HG03442 (cell line): ENCODE data around the gene PARD3.

ENCODE experiments used
- ATAC-seq: cut with Tn5 transposase; IDR thresholded peaks from one replicate; pipeline ENCODE4 v1.9.1; 2021; ENCODE audit warnings: mild to moderate bottlenecking, moderate library complexity; ENCODE audit not compliant: unreplicated experiment

PARD3 gene

DNA sequence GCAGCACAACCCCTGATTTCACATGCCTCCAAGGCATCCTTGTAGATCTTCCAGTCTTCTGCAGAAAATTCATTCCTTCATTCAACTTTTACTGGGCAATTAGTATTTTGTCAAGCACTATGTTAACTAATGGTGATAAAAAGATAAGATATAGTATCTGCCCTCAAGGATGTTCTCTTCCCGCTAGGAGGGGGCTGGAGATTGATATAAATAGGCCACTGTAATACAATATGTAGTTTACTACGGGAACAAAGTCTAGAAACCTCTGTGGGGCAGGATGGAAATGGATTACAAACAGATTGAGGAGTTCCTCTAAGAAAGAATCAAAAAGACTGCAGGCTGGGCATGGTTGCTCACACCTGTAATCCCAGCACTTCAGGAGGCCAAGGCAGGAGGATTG lies 10.3 kb upstream of the PARD3 start:
- ATAC-seq, result no peak

DNA sequence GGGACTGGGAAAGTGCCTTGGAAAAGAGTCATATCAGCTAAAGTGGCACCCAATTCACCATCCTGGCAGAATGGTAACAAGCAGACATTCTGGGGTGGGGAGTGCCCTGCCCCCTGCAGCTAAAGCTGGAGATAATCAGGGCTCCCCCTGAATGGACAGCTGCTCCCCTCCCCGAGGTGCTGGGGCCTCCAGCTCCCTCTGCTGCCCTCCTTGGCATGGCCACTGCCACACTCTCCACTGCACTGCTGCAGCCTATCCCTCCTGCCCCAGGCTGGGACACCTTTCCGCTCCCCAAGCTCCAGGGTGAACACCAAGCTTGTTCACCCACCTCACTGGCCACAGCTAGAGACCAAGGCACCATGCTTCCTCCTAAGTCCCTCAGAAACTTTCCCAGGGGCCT lies 9.8 kb upstream of the PARD3 start:
- ATAC-seq, result no peak

DNA sequence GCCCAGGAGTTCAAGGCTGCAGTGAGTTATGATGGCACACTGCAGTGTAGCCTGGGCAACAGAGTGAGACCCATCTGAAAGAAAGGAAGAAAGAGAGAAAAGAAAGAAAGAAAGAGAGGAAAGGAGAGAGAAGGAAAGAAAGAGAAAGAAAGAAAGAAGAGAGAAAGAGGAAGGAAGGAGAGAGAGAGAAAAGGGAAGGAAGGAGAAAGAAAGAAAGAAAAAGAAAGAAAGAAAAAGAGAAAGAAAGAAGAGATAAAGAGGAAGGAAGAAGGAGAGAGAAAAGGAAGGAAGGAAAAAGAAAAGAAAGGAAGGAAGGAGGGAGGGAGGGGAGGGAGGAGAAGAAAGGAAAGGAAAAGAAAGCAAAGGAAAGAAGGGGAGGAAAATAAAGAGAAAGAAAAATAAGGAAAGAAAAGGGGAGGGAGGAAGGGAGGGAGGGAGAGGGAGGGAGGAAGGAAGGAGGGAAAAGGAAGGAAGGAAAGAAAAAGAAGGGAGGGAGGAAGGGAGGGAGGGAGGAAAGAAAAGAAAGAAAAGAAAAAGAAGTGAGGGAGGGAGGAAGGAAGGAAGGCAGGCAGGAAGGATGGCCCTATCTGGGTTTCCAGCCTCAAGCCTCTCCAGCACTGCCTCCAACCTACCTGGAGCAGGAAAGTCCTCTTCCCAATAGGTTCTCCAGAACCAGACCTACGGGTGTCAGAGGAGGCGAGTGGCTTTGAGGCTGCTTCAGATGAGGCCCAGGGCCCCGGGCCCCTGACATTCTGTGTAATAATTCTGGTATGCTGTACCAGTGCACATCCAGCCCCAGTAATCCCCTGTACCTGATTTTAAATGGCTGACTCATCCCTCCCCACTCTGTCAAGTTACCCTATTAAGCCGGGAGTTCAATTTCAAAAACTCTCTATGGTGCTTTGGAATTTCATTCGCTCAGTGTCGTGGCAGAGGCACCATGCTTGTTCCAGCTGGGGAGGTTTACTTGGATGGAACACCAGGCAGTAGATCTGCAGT lies 6.8 kb upstream of the PARD3 start:
- no peak for ATAC-seq

DNA sequence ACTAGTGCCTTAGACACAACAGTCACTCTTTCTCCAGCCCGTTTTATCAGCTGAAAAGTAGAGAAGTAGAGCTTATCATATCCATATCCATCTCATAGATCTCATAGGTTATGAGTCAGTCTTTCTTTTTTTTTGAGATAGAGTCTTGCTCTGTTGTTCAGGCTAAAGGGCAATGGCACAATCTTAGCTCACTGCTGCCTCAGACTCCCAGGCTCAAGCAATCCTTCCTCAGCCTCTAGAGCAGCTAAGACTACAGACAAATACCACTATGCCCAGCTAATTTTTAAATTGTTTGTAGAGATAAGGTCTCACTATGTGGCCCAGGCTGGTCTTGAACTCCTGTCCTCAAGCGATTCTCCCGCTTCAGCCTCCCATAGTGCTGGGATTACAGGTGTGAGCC lies 2.5 kb upstream of the PARD3 start:
- no peak for ATAC-seq

DNA sequence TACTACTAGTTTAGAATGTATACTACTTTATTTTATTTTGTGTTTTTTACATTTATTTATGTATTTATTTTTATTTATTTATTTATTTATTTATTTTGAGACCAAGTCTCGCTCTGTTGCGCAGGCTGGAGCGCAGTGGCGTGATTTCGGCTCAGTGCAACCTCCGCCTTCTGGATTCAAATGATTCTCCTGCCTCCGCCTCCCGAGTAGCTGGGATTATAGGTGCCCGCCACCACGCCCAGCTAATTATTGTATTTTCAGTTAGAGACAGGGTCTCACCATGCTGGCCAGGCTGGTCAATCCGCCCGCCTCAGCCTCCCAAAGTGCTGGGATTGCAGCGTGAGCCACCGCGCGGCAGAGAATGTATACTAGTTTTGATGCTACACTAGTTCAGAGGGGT lies 2.0 kb upstream of the PARD3 start:
- no peak for ATAC-seq

DNA sequence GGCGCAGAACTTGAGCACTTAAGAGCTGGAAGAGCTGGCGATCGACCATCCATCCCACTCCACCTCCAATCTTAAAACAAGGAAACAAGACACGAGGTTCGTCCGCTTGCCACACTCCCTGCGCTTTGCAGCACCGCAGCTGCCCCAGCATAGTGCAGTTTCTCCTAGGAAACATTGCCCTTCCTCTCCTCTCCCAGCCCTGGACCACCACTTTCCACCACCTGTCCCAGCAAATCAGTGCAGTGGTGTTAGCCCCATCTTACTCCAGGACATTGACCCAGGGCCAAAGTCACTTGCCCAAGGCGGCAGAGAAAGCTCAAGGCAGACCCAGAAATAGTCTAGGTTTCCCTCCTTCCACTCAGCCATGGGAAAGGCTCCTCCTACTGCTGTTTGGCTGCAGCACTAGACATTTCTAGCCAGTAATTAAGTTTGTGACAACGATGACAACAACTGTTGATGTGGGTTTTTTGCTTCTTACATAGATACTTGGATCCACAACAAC lies 1.5 kb upstream of the PARD3 start:
- no peak for ATAC-seq

DNA sequence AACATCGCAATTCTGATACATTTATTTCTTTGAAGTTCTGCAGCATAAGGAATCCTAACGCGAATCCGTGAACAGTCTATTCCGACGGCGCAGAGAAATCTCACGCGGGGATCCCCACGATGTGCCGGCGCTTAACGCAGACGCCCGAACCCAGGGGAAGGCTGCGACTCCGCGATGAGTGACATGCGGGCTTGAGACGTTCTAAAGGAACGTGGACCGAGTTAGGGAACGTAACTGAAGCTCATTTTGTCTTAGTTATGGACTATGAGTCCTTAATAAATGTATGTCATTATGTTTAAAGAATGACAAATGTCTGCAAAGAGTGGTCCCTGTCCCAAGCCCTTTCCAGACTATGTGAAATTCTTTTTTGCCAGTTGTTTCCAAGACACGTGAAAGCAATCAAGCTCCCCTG lies 995 bp upstream of the PARD3 start:
- ATAC-seq, result no peak

DNA sequence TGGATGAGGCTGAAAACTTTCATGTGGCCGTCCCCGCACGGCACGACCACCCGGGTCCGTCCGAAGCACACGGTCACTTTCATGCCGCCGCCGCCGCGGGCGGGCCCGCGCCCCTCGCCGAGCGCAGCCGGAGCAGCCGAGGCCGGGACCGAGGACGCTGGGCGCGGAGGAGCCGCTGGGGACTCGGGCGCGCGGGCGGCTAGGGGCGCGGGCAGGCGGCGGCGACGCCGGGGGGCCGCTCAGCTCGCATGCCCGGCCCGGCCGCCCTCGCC lies 247 bp downstream of the PARD3 start:
- ATAC-seq, result peak; percentile 18

DNA sequence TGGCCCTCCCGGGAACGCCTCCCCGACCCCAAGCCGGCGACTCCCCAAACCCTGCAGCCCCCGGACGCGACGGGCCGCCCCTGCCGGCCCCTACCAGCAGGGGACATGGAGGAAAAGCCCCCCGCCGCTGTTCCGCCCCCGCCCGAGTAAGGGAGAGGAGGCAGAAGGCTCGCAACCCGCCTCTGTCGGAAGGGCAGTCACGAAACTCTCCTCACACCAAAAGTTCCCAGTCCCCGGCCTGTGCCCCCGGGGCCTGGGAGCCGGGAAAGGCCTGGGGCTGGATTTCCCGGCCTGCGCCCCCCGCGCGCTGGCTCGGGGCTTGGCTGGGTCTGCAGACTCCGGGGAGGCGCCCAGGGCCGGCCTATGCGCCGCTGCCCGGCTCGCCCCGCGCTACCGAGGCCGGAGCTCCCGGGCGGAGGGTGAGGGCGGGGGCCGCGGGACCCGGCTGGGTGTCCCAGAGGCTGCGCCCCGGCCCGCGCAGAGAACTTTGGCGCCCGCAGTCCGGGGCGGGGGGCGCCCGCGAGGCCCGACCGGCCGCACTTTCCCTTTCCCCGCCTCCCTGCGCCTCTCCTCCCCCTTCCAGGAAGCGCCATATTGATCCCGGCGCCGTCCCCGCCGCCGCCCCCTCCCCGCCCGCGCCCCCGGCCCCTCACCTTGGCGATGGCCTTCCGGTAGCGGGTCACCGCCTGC lies 728 bp downstream of the PARD3 start:
- peak; percentile 32 for ATAC-seq

DNA sequence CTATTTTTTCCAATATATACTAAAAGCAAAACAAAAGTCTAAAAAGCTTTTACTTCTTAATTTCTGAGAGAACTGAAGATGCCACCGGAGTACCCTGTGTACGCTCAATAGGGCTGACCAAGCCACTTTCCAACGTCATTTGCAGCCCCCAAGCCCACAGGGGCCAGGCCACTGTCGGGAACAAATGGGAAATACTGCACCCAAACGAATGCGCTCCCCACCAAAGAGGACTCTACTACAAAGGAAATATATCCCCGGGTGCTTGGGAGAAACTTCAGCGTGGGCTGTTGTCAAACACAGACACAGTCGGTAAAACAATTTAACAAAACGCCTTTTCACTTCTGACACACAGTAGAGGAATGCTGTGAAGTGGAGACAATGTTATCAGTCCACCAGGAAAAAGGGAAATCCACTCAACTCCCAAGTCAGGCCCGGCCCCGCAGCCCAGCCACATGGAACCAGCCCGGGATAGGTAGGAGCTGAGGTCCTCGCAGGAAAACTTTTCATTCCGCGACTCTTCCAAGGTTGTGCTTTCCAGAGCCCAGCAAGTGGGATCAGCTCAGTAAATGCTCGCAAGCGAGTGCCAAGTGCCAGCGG lies 1.4 kb downstream of the PARD3 start:
- no peak for ATAC-seq

DNA sequence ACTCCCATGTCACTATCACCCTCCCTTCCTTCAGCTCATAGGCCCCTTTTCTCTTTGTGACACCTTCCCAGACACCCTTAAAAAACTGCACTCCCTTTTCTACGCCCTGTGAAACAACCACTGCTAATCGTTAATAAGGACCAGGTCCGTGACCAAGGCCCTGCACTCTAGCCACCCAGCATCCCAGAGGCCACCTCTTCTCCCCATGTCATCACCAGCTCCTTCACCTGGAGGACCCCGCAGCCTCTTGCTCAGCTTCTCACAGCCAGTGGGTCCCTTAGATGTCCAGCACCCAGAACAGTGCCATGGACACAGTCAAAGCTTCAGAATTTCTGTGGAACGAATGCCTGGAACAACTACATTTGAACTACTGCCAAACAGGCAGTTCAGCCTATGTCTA lies 2.3 kb downstream of the PARD3 start:
- no peak for ATAC-seq

DNA sequence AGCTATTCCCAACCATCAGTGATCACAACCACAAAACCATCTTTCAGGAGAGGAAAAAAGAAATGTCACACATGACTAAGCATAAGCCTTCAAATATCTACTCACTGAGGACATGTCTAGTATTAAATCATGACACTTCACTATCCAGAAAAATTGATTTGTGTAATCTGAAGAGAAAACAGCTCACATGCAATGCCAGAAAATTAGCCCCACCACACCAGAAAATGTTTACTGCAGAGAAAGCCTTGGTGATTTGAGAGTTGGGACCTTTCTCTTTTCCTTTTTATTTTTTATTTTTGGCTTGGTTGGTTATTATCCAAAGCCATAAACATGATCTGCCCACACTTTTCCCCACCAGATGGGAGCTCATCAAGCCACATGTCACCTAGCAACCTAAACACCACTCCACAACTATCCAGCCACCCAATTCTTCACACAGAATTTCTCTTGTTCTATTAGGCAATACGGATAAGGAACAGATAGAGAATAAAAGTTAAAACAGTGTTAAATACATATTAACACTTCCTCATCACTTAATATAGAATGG lies 3.1 kb downstream of the PARD3 start:
- ATAC-seq, result no peak

DNA sequence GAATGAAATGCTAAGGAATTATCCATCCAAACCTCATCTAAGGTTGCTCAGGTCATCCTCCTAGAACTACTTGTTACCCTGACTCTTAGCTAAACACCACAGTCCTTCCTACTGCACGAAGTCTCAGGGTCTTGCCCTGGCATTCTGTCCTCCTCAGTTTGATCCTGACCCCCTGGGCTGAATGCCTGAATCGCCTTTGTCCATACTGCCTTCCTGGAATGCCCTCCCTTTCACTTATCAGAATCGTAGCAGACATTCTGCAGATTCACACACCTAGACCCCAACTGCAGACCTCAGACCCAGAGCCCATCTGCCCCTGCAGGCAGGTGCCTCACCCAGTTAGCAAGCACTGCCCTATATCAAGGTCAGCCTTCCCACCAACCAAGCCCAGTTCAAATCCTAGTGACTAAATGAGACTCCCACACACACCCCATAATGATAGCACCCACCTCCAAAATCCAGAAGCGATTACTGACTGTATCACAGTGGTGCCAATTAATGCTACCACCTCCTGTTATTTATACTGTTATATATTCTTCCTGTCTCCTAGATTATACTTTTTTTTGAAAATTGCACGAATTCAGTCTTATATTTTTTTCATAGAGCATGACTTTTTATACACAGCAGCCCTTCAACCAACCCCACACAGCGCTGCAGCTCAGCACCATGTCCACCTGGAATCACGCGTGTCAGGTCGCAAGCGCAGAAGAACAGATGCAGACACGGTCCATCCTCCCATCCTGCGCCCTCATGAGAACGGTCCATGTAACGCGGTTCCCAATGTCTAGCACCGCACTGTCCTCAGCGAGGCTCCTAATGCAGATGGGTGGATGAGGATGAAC lies 3.7 kb downstream of the PARD3 start:
- no peak for ATAC-seq

DNA sequence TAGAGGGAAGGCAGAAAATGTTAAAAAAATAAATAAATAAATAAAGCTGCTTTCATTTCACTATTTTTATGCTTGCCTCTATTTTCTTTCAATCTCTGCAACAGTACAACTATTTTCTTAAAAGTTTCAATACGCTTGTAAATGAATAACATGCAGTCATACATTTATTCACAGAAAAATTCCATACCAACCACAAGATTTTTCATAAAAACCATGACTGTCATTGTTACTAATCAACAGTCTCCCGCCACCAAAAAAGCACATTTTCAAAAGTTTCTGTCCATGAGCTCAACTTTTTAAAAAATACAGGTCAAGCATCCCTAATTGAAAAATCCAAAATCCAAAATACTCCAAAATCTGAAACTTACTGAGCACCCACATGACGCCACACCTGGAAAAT lies 5.3 kb downstream of the PARD3 start:
- ATAC-seq, result no peak

DNA sequence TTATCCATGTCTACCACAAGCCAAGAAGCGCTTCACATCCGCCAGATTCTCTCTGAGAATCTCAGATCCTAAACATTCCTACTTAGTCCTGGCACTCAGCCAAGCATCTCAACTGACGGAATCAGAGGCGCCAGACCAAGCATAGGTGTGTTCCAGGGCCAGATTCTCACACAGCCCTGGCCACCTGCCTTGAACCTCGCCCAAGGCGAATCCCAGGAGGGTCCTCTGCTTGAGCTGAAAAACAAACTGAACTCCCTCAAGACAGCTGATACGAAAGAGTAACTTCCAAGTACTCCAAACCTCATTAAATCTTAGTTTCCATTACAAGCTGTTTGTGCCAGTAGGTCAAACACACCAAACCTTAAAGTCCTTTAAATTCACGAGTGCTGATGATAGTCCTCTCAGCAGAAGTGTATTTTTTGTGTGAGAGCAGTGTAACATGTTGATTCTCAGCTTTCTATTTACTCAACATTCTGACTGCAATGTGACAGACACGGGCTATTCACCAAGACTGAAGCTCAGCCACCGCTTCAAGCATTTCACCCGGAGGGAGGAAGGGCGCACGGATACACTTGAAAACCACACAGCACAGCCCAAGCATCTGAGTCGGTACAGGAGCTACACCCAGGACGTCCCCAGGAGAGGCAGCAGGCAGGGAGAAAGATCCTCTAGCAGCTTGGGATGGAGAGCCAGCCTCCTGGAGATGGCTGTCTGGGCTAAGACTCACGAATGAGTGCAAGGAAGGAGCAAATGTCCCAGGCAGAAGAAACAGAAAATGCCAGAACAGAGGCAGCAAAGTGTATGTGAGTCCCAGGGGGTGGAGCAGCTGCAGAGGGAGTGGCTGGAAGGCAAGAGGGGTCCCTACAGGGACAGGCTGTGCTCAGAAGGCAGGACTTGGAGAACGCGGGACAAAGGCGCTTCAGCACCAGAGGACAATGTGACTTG lies 6.0 kb downstream of the PARD3 start:
- no peak for ATAC-seq

DNA sequence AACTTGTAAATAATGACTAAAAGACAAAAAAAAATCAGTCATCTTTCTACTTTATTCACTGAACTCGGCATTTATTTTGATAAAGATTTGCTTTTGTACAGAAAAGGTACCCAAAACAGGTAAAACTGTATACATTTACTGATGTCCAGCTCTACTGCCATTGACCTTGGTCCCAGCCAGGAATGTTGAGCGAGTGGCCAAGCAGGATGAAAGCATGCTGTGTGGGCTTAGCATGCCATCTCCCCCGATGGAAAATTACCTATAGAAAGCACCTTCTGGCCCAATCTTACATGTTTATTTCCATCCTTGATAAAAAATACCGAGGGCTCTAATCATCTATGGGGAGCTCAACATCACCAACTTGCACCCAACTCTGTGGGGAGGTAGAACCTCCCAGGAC lies 6.8 kb downstream of the PARD3 start:
- ATAC-seq, result no peak

DNA sequence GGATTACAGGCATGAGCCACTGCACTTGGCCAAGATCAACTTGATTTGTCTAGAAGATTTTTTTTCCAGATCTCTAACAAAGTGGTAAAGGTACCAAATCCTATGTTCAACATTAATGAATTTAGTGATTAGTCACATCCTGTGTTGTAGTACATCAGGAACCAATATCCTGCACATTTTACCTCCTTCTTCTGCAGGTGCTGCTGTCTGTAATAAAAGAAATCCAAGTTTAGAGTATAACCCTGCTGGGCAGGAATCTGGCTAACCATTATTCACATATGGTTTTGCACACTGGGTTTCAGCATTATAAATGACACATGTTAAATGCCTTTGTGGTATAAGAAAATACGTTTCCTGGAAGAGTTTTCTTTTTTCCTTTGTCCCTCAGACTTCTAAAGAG lies 10.8 kb downstream of the PARD3 start:
- ATAC-seq, result no peak

DNA sequence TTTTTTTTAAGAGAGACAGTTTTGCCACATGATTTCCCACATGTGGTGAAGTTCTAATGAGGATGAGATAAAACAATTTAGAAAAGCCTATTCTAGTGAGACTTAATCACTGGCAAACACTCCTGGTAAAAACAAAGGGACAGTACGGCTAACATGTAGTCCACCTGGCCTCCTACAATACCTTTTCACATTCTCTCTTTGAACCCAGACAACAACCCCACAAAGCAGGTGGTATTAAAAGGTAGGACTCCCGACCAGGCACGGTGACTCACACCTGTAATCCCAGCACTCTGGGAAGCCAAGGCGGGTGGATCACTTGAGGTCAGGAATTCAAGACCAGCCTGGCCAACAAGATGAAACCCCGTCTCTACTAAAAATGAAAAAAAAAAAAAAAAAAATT lies 12.4 kb downstream of the PARD3 start:
- no peak for ATAC-seq

DNA sequence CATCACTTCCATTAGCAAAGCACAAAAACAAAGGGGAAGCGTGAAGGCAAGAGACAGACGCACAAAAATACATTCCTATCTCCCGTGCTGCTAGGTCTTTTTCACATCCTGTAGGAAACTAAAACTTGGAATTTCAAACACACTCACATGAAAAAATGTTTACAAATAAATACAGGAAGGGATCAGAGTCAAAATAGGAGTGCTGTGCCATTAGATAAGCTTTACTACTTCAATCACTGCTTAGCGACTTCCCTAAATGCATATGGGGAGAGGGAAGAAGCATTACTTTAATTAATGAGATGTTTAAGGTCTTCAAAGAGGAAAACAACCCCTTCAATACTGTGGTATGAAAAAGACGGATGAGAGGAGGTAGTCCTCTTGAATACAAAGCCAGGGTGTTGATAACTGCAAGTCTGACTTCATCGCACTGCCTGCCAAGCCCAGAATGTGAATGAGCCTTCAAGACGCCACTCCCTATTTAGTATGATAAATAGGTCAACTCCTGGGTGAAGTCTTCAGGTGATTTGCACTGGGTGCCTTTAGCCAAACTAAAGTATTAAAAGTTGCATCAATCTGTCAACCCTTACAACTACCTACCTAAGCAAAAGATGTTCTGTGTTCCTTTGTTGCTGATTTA lies 13.9 kb downstream of the PARD3 start:
- no peak for ATAC-seq
